Measurements from ENCODE around the gene NOXA1. TPM values are rescaled to one million over a fixed set of nuclear protein-coding genes. Genes with fewer than 3 reads are reported as not detected.
"Not testable (repeated sequence)": the region's sequence is repeated elsewhere in the genome, so short reads cannot be mapped to it uniquely, and the experiment has no call there.

The NOXA1 gene
- total RNA-seq, 6 experiments from 2014 or later = 4.7 to 8.0 (median 5.7) TPM

DNA sequence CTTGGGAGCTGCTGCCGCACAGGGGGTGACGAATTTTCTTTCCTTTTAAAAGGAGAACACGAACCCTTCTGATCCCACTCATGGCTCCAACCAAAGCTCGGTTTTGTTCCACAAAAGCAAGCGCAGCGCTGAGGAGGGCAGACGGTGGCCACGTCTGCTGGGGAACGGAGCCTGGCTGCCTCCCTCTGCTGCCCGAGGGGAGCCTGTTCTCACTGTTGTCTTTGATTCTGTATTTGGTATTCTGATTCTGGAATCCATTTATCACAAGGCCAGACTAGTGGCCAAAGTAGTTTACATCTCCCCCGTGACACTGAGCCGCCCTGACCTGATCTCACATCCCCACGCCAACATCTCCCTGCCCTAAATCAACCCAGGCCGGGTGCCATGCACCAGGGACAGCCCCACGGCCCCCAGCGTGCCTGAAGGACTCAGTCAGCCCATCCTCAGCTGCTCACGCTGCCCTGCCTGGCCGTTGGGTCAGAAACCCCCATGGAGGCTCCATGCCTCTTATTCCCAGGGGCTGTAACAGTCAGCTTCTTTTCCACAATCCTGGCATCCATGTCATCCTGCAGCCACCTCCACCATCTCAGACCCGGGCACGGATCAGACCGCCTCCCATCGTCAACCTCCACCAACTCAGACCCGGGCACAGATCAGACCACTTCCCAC is 42.7 kb downstream of the NOXA1 start:
- Histone ChIP-seq H3K9me3 (no peaks in the 10 kb centered on the region), H3K27ac (no peak overlapping the region), H3K4me3 (no peak overlapping the region), H3K4me1 (no peaks in the 10 kb centered on the region), H3K36me3 (no peaks in the 10 kb centered on the region), H3K27me3 (no peaks in the 10 kb centered on the region)
- WGBS (ENCODE audit: insufficient coverage, low coverage, low lambda C conversion rate, missing lambda C conversion rate) = 90% methylated on average over 11 of the region's 23 CpGs
- intact Hi-C loops (cut with DNase I) = no loop called here
- ATAC-seq (no peak), DNase-seq (no peak)
- no peak for TF ChIP-seq CTCF (IDR thresholded peaks at IDR 0.05)
- no peak for TF ChIP-seq POLR2A (IDR thresholded peaks at IDR 0.05)

GRCh38 chr9:137466389-137467085 is 43.3 kb downstream of the NOXA1 start:
- WGBS (ENCODE audit: insufficient coverage, low coverage, low lambda C conversion rate, missing lambda C conversion rate) = 88% methylated on average over 28 of the region's 35 CpGs
- intact Hi-C loops (cut with DNase I); H3K9me3 ChIP-seq; ATAC-seq; H3K4me1 ChIP-seq; H3K27me3 ChIP-seq; H3K4me3 ChIP-seq; H3K36me3 ChIP-seq; DNase-seq; H3K27ac ChIP-seq: not testable (repeated sequence)

DNA sequence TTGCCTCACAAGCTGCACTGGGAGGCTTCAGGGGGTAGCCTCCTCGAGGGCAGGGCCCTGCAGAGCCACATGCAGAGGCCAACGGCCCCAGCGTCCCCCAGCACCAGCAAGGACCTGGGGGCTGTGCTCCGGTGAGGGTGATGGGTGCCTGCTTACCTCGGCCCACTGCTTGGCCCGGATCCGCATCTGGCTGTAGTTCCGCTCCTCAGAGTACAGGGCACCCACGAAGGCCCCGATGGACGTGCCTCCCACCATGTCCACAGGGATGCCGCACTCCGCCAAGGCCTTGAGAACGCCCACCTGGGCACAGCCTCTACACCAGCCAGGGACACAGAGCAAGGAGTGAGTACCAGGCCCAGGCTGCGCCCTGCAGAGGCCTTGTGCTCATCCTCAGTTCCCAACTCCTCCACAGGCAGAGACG is 44.0 kb downstream of the NOXA1 start:
- no peak for DNase-seq
- no peaks in the 10 kb centered on the region for H3K4me1 ChIP-seq

GRCh38 chr9:137467896-137468295 is 44.7 kb downstream of the NOXA1 start:
- intact Hi-C loops (cut with DNase I) = no loop called here
- ATAC-seq = no peak
- no peaks in the 10 kb centered on the region for H3K27me3 ChIP-seq
- no peaks in the 10 kb centered on the region for H3K36me3 ChIP-seq
- H3K9me3 ChIP-seq = no peaks in the 10 kb centered on the region
- H3K27ac ChIP-seq = no peak overlapping the region
- DNase-seq = peak in 1 of 3 donors; percentile 40
- no peak for TF ChIP-seq POLR2A (IDR thresholded peaks at IDR 0.05)
- TF ChIP-seq CTCF (IDR thresholded peaks at IDR 0.05) = no peak
- 92% methylated on average over 2 of the region's 7 CpGs for WGBS (ENCODE audit: insufficient coverage, low coverage, low lambda C conversion rate, missing lambda C conversion rate)
- no peaks in the 10 kb centered on the region for H3K4me1 ChIP-seq
- H3K4me3 ChIP-seq = no peak overlapping the region

More for the DNA sequence above, 44.0 kb downstream of the NOXA1 start:
- Histone ChIP-seq H3K27me3 (no peaks in the 10 kb centered on the region), H3K27ac (no peak overlapping the region), H3K4me3 (no peak overlapping the region), H3K9me3 (no peaks in the 10 kb centered on the region), H3K36me3 (no peaks in the 10 kb centered on the region)
- WGBS (ENCODE audit: insufficient coverage, low coverage, low lambda C conversion rate, missing lambda C conversion rate) = no CpG with 5 or more reads among the region's 16 CpGs
- ATAC-seq = no peak
- intact Hi-C loops (cut with DNase I) = no loop called here
- no peak for TF ChIP-seq CTCF (IDR thresholded peaks at IDR 0.05)
- no peak for TF ChIP-seq POLR2A (IDR thresholded peaks at IDR 0.05)

DNA sequence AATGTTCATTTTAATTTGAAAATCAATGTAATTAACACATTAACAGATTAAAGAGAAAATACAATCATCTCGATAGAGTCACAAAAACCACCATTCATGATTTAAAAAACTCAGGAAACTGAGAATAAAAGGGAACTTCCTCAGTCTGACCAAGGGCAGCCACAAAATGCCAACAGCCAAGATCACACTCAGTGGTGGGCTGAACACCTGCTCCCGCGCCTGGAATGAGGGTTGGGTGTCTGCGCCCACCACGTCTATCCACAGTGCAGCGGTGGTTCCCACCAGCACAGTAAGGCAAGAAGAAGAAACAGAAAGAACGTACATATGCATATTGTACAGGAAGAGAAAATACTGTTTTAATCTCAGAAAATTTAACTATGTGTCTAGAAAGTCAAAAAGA is 47.6 kb downstream of the NOXA1 start:
- DNase-seq (no peak), ATAC-seq (no peak)
- WGBS (ENCODE audit: insufficient coverage, low coverage, low lambda C conversion rate, missing lambda C conversion rate) = 58% methylated on average over 7 of the region's 7 CpGs
- intact Hi-C loops (cut with DNase I) = no loop called here
- Histone ChIP-seq H3K27me3 (no peaks in the 10 kb centered on the region), H3K4me1 (no peaks in the 10 kb centered on the region), H3K9me3 (peaks cover 0 to 9% (median 0%) of the 10 kb centered on the region in 4 donors), H3K36me3 (no peaks in the 10 kb centered on the region), H3K27ac (no peak overlapping the region), H3K4me3 (no peak overlapping the region)
- TF ChIP-seq CTCF (IDR thresholded peaks at IDR 0.05) = no peak

All from right lobe of liver (tissue), 6 donors.